Immature natural killer cell (primary cell): ENCODE data around the gene CTRL. TPM values are rescaled to one million over a fixed set of nuclear protein-coding genes. Genes with fewer than 3 reads are reported as not detected.
"Not testable (repeated sequence)": the region's sequence is repeated elsewhere in the genome, so short reads cannot be mapped to it uniquely, and the experiment has no call there.

ENCODE experiments used
- DNase-seq, 3 donors: peaks; one replicate each; pipeline ENCODE4 v3.0.0; 2022; ENCODE audit warnings: mixed read lengths in 1 of 3
- H3K27ac Mint-ChIP-seq, 6 donors: one replicate each; pipeline ENCODE4 v1.8.0; 2020; ENCODE audit warnings: mixed read lengths in 6 of 6, mild to moderate bottlenecking in 5 of 6, inconsistent platforms in 4 of 6, moderate library complexity in 3 of 6
- H3K27me3 Mint-ChIP-seq, 3 donors: one replicate each; pipeline ENCODE4 v1.8.0; 2020 to 2021; ENCODE audit warnings: low read depth in 3 of 3, mild to moderate bottlenecking in 3 of 3, mixed read lengths in 3 of 3, moderate library complexity in 3 of 3, inconsistent platforms in 1 of 3
- H3K36me3 Mint-ChIP-seq, 3 donors: one replicate each; pipeline ENCODE4 v1.8.0; 2020; ENCODE audit warnings: mixed read lengths in 3 of 3, inconsistent platforms in 2 of 3, mild to moderate bottlenecking in 2 of 3
- H3K4me1 Mint-ChIP-seq, 2 donors: one replicate each; pipeline ENCODE4 v1.8.0; 2020; ENCODE audit warnings: inconsistent platforms in 2 of 2, mild to moderate bottlenecking in 2 of 2, mixed read lengths in 2 of 2, moderate library complexity in 1 of 2
- H3K4me3 Mint-ChIP-seq, 5 donors: one replicate each; pipeline ENCODE4 v1.8.0; 2020; ENCODE audit warnings: mild to moderate bottlenecking in 5 of 5, mixed read lengths in 5 of 5, inconsistent platforms in 3 of 5, moderate library complexity in 3 of 5
- H3K9me3 Mint-ChIP-seq, 6 donors: one replicate each; pipeline ENCODE4 v1.8.0; 2020; ENCODE audit warnings: mild to moderate bottlenecking in 6 of 6, mixed read lengths in 6 of 6, inconsistent platforms in 4 of 6, moderate library complexity in 3 of 6
- polyA plus RNA-seq, 3 donors: library from polyadenylated mRNA; unstranded; fragments of 300-500 nt; fragmentation: Illumina TruSeq; gene quantifications; one replicate each; pipeline ENCODE4 v1.2.3, GENCODE V29; 2021

CTRL gene
- 1 to 10 TPM in 2 of 3 donors, under 1 TPM in 1; 0.59 to 2.9 (median 2.0) TPM for polyA plus RNA-seq

DNA sequence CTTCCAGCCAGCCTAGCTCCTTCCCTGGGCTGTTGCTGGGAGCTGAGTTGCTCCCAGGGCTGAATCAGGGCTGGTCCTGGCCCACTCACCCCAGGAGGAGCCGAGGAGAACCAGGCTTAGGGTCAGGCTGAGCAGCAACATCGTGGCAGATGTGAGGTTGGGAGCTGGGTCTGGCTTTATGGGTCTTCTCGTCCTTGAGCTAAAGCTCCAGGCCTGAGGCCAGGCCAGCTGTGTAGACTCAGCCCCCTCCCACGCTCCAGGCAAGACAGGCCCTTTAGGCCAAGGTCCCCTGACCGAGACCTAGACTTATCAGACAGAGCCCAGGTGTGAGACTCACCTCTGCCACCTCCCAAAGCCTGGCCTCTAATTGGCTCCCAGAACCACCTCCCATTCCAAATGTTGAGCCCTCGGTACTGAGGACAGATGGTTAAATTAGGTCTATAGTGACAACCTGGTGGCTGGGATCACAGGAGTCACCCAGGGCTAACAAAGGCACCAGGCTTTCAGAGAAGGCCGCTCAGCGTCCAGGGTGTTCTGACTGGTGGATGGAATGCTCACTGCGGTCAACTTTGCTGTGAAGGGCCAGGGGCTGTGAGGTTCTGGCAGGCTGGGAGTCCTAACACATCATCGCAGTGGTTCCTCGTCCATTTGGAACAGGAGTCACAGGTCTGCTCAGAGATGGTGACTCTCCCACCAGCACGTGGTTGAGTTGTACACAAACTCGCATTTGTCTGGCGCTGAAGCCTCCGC lies at the start of gene CTRL:
TSS of gene CTRL (minus strand) at position 151 of the 750 bp plus-strand sequence. CDS start at position 141, 10 bp downstream.
- peaks cover 6 to 18% (median 9%) of the 10 kb centered on the region in 3 donors for H3K27me3 Mint-ChIP-seq
- H3K4me3 Mint-ChIP-seq, result no peak within 1 kb of the TSS
- H3K4me1 Mint-ChIP-seq, result peaks cover 26 to 28% of the 10 kb centered on the region in 2 donors
- DNase-seq, result no peak
- H3K27ac Mint-ChIP-seq, result peak within 1 kb of the TSS in 3 of 6 donors; percentile 39 to 61 (median 46)
- H3K36me3 Mint-ChIP-seq, result peaks cover 0 to 15% (median 11%) of the 10 kb centered on the region in 3 donors
- no peaks in the 10 kb centered on the region for H3K9me3 Mint-ChIP-seq

DNA sequence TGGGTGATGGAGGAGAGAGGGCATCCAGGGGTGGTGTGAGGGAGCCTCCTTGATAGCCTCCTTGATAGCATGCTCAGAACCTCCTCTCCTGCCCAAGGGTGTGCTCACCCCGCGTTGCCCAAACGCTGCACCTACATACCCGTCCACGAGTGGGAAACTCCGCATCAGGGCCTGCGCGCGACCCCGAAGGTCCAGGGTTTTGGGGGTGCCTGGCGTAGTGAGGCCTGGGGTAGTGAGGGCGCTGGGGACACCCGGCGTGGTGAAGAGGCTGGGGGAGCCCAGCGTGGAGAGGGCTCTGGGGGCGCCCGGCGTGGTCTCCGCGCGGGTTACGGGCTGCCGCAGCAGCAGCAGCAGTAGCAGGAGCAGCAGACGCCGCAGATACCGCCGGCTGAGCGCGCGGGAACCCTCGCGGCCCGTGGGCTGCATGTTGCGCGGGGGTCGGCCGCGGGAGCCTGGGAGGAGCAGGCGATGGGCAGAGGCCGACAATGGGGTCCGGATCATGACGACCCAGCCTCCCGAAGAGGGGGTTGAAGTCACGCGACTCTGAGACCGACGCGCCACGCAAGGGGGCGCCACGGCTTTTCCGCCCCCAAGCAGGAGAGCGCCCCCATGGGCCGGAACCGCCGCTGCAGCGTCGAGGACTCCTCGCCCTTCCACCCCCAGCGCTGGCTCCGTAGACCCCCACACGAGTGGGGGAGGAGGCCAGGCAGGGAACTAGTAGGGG lies 48.5 kb upstream of the CTRL start, which contains the start of gene DPEP3:
TSS of gene DPEP3 (minus strand) at position 545 of the 724 bp plus-strand sequence. CDS start at position 426, 119 bp downstream.
- DNase-seq, result no peak
- Mint-ChIP-seq H3K4me3 (no peak within 1 kb of the TSS), H3K27me3 (peaks cover 1 to 7% (median 2%) of the 10 kb centered on the region in 3 donors), H3K9me3 (no peaks in the 10 kb centered on the region), H3K4me1 (peaks cover 20 to 22% of the 10 kb centered on the region in 2 donors), H3K36me3 (no peaks in the 10 kb centered on the region), H3K27ac (no peak within 1 kb of the TSS)

DNA sequence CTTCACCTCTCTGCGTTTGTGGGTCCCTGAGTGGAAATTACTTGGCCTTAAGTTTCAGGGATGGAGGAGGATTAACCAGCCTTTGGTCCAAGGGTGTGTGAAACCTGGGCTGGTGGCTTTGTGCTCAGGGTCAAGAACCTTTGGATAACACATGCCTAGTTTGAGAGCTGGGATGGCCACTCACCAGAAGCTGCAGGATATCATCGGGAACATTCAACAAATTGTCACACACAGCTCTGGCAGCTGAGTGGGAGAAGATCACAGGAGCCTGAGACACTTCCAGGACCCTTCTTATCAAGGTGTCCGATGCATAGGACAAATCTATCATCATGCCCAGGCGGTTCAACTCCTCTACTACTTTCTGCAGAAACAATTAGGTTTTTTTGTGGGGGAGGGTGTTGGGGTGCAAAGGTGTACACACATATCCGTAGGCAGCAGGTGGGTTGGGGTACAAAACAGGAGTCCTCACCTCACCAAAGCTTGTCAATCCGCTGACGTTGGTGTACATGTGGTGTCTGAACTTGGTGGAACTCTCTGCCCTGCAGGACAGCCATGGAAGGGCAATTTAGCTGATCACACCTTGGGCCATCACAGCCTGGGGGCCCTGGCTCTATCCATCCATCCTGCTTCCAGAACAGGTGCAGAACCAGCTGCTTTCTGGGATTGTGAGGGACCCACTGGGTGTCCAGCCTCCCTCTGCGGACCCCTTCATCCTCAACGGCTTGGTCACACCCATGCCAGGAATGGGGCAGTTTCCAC lies 46.0 kb upstream of the CTRL start:
- Mint-ChIP-seq H3K27ac (peak overlapping the region in 1 of 6 donors; percentile 30), H3K27me3 (peaks cover 0 to 1% (median 0%) of the 10 kb centered on the region in 3 donors), H3K4me3 (no peak overlapping the region), H3K4me1 (no peaks in the 10 kb centered on the region), H3K9me3 (no peaks in the 10 kb centered on the region), H3K36me3 (no peaks in the 10 kb centered on the region)
- no peak for DNase-seq

DNA sequence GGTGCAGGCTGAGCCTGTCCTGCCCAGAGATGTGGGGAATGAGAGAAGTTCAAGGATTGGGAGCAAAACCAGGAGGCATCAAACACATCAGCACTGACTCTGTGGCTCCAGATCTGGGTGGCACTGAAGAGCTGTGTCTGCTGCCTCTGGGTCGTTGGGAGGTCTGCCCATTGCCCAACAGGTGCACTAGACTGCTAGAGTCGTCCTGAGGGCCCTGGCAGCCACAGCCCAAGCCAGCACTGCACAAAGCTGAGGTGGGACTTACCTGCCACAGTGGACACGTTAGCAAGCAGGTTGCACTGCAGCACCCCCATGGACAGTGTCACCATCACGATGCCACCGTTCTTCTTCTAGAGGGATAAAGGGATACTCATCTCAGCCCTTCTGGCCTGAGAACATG lies 45.3 kb upstream of the CTRL start:
- no peaks in the 10 kb centered on the region for H3K36me3 Mint-ChIP-seq

DNA sequence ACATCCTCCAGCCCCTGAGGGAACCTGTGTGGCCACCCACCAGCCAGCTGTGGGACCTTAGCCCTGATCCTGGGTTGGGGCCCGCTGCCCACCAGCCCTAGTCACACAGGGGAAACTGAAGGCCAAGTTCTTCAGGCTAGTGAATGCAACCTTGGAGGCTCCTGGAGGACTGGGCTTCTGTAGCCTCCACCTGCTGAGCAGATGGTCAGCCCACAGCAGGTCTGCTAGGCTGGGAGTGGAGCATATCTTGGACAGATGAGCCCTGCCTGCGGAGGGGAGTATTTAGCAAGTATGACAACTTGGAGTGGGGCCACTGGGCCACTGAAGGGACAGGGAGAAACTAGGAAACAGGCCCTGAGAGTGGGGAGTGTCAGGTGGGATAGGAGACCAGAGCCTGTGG lies 44.5 kb upstream of the CTRL start:
- Mint-ChIP-seq H3K4me3 (no peak overlapping the region), H3K4me1 (no peaks in the 10 kb centered on the region), H3K27me3 (peaks cover 0 to 1% (median 0%) of the 10 kb centered on the region in 3 donors)

More for the DNA sequence above, 45.3 kb upstream of the CTRL start:
- Mint-ChIP-seq H3K27ac (no peak overlapping the region), H3K9me3 (no peaks in the 10 kb centered on the region), H3K4me1 (no peaks in the 10 kb centered on the region), H3K4me3 (no peak overlapping the region), H3K27me3 (peaks cover 0 to 1% (median 0%) of the 10 kb centered on the region in 3 donors)
- no peak for DNase-seq

DNA sequence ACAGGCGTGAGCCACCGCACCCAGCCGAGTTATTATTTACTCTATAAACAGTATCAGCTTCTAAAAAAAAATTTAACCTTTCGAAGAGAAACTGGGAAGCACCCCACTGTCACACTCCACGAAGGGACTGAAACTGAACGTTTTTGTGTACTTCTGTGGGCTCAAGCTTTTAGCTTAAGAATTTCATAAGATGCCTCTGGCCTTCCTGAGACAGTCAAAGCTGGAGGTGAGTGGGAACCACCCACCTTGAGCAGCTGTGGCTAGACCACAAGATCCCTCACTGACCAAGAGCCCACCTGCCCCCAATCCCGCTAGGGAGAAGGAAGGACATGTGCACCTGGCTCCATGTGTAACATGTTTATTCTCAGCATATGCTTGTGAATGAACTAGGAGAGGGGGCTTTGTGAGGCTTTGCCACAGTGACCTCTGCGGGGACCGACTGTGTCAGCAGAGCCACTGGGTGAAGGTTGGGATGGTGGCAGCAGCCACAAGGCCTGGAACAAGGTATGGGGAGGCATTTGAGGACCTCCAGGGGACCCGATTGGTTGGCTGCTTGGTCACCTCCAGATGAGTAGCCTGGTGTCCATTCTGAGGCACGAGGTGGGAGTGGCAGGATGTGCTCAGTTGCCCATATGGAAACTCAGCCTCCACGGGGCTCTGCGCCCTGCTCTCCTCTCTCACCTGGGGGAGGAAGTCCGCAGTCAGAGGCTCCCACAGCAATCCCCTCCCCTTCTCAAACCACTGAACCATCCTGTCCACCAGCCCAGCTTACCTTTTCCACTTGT lies 43.9 kb upstream of the CTRL start:
- Mint-ChIP-seq H3K27ac (no peak overlapping the region), H3K36me3 (no peaks in the 10 kb centered on the region), H3K9me3 (no peaks in the 10 kb centered on the region)

More for the DNA sequence above, 44.5 kb upstream of the CTRL start:
- Mint-ChIP-seq H3K9me3 (no peaks in the 10 kb centered on the region), H3K27ac (no peak overlapping the region), H3K36me3 (no peaks in the 10 kb centered on the region)
- DNase-seq, result no peak

DNA sequence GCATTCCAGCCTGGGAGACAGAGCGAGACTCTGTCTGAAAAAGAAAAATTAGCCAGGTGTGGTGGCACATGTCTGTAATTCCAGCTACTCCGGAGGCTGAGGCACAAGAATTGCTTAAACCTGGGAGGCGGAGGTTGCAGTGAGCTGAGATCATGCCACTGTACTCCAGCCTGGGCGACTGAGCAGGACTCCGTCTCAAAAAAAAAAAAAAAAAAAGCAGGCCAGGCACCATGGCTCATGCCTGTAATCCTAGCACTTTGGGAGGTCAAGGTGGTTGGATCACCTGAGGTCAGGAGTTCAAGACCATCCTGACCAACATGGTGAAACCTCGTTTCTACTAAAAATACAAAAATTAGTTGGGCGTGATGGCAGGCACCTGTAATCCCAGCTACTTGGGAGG lies 40.6 kb upstream of the CTRL start:
- H3K9me3 Mint-ChIP-seq, H3K27ac Mint-ChIP-seq, H3K27me3 Mint-ChIP-seq, H3K4me3 Mint-ChIP-seq, DNase-seq, H3K36me3 Mint-ChIP-seq: not testable (repeated sequence)
- H3K4me1 Mint-ChIP-seq, result peaks cover 13 to 17% of the 10 kb centered on the region in 2 donors

More for the DNA sequence above, 43.9 kb upstream of the CTRL start:
- Mint-ChIP-seq H3K4me1 (no peaks in the 10 kb centered on the region), H3K4me3 (no peak overlapping the region), H3K27me3 (peaks cover 0 to 1% (median 0%) of the 10 kb centered on the region in 3 donors)
- DNase-seq, result no peak

DNA sequence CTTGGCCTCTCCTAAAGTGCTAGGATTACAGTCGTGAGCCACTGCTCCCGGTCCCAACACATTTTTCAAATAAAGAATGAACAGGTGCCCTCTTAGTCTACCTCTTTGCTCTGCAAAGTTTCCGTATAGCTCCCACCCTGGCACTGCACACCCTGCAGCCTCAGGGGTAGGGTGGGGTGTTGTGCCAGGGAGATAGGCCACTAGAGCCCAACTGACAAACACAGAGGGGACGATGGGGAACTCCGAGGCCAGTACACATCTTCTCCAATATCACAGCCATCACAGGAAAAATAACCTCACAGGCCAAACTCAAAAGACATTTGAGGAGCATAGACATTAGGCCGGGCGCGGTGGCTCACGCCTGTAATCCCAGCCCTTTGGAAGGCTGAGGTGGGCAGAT lies 39.4 kb upstream of the CTRL start:
- Mint-ChIP-seq H3K27me3 (peaks cover 3 to 9% (median 5%) of the 10 kb centered on the region in 3 donors), H3K27ac (peak overlapping the region in 2 of 6 donors; percentile 64 to 69), H3K4me3 (peak overlapping the region in 3 of 5 donors; percentile 34 to 60 (median 52)), H3K9me3 (no peaks in the 10 kb centered on the region), H3K36me3 (no peaks in the 10 kb centered on the region), H3K4me1 (peaks cover 22 to 25% of the 10 kb centered on the region in 2 donors)
- no peak for DNase-seq

DNA sequence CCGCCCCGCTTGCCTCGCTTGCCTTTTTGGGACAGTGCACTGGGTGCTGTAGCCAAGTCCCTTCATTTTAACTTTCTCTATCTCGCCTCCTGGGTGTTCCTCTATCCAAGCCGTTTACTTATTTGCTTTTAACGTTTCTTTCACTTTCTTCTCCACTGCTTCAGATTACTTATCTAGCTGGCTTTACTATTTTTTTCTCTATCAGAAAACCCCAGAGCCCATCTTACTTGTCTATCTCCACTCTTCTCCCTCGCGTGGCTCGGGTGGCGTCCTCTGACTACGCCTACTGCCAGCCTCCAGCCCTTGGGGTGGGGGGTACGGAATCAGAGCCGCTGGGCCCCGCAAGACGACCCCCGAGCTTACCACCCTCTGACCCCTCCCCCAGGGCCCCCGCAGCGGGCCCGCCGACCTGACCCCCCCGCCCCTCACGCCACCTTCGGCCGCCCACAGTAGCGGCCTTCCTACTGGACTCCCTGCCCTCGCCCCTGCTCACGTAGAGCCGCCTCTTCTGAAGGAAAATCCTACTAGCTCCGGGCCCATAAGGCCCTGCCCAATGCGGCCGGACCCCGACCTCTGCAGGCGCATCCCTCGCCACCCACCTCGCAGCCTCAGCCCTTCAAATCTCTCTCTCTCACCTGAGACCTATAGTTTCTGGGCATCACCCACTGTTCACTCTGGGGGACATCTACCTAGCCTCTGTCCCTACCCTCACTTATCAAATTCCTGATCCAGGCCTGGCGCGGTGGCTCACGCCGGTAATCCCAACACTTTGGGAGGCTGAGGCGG lies 37.8 kb upstream of the CTRL start:
- peaks cover 24 to 25% of the 10 kb centered on the region in 2 donors for H3K4me1 Mint-ChIP-seq
- H3K27me3 Mint-ChIP-seq, result peaks cover 2 to 9% (median 5%) of the 10 kb centered on the region in 3 donors
- H3K36me3 Mint-ChIP-seq, result no peaks in the 10 kb centered on the region
- DNase-seq, result peak; percentile 25 to 31 (median 30)
- no peaks in the 10 kb centered on the region for H3K9me3 Mint-ChIP-seq
- peak overlapping the region; percentile 89 to 94 (median 92) for H3K4me3 Mint-ChIP-seq
- H3K27ac Mint-ChIP-seq, result peak overlapping the region; percentile 85 to 96 (median 91)

DNA sequence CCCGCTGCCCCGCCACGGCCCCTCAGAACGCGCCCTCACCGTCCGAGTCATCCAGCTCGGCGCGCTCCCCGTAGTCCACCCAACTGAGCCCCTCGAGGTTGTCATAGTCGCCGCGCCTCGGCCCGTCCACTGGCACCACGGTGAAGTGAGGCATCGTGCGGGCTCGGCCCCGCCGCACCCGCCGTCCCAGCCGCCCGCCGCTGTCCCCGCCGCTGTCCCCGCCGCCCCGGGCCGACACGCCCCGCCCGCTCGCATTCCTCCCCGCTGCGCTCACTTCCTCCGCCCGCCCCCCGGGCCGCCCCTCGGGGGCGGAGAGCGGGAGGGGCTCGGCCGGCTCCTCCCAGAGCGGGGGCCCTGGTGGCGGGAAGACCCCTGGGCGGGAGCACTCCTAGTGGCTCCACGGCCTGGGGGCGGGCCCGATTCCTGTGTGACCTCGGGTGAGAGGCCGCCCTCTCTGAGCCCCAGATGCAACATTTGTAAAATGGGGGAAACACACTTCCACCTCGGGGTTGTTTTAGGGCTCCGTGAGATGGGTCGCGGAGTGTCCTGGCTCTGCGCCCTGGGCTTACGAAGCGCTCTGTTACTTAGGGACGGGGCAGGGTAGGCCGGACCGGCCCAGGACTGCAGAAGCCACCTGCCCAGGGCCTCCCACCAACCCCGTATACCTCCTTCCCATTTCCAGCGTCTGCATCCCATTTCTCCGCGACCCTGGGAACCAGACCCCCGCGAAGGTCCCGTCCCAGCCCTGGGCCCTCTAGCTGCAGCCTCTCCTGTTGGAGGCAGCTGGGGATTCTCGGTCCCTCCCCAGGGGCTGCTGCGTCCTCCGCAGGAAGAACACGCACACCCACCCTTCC lies 37.0 kb upstream of the CTRL start, which contains the start of gene SLC12A4:
TSS of gene SLC12A4 (minus strand) at position 238 of the 854 bp plus-strand sequence. CDS start at position 154, 84 bp downstream.
- peak within 1 kb of the TSS; percentile 88 to 96 (median 92) for H3K27ac Mint-ChIP-seq
- H3K4me3 Mint-ChIP-seq, result peak within 1 kb of the TSS; percentile 89 to 96 (median 96)
- peaks cover 24 to 25% of the 10 kb centered on the region in 2 donors for H3K4me1 Mint-ChIP-seq
- no peaks in the 10 kb centered on the region for H3K36me3 Mint-ChIP-seq
- H3K27me3 Mint-ChIP-seq, result peaks cover 2 to 9% (median 5%) of the 10 kb centered on the region in 3 donors
- H3K9me3 Mint-ChIP-seq, result no peaks in the 10 kb centered on the region
- DNase-seq, result peak; percentile 85 to 89 (median 85)

DNA sequence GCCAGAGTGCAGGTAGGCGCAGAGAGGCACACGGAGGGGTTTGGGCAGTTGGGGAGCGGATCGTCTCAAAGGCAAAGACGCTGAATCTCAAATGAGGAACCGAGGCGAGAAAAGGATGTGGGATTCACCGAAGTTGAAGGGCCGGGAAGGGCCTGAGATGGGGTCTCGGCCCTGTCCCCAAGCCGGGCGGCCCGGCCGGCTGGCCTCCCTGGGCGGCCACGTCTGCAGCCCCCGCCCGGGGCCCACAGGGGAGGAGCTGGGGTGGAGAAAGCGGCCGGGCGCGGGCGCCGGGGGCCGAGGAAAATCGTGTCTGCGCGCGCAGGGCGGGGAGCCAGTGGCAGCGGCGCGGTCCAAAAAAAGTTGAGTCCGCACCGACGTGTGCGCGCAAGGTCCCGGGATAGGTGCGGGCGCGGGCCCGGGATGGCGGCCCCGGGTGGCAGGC lies 36.3 kb upstream of the CTRL start:
- H3K4me3 Mint-ChIP-seq, result peak overlapping the region; percentile 89 to 96 (median 96)
- H3K9me3 Mint-ChIP-seq, result no peaks in the 10 kb centered on the region
- H3K27me3 Mint-ChIP-seq, result peaks cover 2 to 9% (median 5%) of the 10 kb centered on the region in 3 donors
- H3K27ac Mint-ChIP-seq, result peak overlapping the region; percentile 66 to 95 (median 90)
- peaks cover 24 to 25% of the 10 kb centered on the region in 2 donors for H3K4me1 Mint-ChIP-seq
- DNase-seq, result peak in 2 of 3 donors; percentile 8 to 32
- H3K36me3 Mint-ChIP-seq, result peaks cover 0 to under 1% (median 0%) of the 10 kb centered on the region in 3 donors
